NCI-H187 (cell line): Measurements from ENCODE around the gene GDI1.

Source experiments
- DNase-seq, 2 experiments: peaks; one replicate each; lab custom pipeline; 2025; lab: John Stamatoyannopoulos, UW

GDI1 gene

DNA sequence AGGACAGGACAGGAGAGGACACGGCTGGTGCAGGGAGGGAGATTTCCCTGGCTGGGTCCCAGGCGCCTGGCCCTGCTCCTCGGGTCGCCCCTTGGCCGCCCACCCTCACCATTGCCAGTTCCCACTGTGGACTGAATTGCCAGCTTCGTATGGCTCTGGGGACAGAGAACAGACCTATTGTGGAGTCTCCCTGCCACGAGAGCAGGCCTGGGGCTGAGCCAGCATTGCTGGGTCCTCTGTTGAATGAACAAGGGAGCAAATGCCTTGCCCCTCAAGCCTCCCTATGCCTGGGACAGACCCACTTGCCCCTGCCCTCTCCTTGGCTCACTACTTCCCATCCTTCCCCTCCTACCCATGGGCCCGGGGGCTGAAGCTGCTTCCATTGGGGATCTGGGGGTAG lies 25.4 kb downstream of the GDI1 start:
- DNase-seq: no peak

DNA sequence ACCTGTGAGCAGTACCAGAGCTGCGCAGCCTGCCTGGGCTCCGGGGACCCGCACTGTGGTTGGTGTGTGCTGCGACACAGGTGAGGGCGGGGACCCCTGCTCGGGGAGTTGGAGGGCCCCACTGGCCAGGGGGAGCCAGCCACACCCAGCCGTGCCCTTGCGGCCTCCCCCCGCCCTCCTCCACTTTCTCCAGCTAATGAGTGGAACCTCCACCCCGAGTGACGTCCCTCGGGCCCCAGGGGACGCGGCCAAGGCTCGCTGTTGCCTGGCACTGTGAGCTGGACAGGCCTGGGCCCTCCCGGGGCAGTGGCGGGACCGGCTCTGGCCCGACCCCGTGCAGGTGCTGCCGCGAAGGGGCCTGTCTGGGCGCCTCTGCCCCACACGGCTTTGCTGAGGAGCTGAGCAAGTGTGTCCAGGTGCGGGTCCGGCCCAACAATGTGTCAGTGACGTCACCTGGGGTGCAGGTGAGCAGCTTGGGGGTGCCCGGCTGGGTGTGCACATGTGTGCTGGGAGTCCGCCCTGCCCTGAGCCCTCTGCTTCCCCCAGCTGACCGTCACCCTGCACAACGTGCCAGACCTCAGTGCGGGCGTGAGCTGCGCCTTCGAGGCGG lies 26.8 kb downstream of the GDI1 start:
- DNase-seq: no peak

DNA sequence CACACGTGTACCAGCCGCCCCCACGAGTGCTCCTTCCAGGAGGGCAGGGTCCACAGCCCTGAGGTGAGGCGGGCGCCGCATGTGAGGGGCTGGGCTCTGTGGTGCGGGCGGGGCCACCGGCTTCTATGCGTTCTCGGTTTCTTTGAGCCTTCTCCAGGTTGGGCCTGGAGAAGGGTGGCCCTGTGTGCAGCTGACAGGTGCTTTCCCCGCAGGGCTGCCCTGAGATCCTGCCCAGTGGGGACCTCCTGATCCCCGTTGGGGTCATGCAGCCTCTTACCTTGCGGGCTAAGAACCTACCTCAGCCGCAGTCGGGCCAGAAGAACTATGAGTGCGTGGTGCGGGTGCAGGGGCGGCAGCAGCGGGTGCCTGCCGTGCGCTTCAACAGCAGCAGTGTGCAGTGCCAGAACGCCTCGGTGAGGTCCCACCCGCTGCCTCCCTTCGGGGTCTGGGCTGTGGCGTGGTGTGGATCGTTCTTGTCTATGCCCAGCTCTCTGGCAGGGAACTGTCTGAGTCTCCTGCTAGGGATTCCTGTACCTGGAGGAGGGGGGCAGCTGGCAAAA lies 27.9 kb downstream of the GDI1 start:
- no peak for DNase-seq

DNA sequence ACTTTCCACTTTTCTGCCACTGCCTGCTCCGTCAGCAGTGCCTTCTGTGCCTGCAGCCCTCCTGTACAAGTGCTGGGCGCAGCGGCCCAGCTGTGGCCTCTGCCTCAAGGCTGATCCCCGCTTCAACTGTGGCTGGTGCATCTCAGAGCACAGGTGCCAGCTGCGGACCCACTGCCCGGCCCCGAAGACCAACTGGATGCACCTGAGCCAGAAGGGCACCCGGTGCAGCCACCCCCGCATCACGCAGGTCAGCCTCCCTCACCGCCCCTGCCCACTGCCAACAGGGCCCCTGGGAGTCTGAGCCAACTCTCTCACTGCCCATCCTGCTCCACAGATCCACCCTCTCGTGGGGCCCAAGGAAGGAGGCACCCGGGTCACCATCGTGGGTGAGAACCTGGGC lies 28.6 kb downstream of the GDI1 start:
- DNase-seq: no peak

DNA sequence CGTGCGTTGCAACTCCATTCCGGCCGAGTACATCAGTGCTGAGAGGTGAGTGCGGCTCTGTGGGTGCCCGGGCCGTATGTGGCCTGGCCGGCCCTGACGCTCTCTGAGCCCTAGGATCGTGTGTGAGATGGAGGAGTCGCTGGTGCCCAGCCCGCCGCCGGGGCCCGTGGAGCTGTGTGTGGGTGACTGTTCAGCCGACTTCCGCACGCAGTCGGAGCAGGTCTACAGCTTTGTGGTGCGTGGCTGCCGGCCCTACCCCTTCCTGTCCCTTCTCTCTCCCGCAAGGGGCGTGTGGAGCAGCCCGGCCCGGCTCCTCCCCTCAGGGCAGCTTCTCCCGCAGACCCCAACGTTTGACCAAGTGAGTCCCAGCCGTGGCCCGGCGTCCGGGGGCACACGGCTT lies 29.1 kb downstream of the GDI1 start:
- DNase-seq: no peak

DNA sequence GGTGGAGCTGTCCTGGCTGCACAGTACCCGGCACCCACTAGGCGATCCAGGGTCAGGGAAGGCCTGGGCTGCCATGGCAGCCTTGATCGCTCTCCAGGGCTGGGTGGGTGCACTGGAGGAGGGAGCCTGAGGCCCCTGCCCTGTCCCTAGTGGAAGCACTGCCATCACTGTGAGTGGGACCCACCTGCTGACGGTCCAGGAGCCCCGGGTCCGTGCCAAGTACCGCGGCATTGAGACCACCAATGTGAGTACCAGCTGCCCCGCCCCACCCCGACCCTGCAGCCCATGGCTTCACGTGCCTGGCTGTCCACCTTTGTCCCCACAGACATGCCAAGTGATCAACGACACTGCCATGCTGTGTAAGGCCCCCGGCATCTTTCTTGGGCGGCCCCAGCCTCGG lies 30.0 kb downstream of the GDI1 start:
- no peak for DNase-seq

DNA sequence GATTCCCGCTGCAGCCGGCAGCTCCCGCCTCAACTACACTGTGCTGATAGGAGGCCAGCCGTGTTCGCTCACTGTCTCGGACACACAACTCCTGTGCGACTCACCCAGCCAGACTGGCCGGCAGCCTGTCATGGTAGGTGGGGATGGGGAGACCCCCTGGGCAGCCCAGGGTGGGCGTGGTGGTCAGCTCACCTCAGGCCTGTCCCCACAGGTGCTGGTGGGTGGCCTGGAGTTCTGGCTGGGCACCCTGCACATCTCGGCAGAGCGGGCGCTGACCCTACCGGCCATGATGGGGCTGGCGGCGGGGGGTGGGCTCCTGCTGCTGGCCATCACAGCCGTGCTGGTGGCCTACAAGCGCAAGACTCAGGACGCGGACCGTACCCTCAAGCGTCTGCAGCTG lies 30.6 kb downstream of the GDI1 start:
- no peak for DNase-seq

DNA sequence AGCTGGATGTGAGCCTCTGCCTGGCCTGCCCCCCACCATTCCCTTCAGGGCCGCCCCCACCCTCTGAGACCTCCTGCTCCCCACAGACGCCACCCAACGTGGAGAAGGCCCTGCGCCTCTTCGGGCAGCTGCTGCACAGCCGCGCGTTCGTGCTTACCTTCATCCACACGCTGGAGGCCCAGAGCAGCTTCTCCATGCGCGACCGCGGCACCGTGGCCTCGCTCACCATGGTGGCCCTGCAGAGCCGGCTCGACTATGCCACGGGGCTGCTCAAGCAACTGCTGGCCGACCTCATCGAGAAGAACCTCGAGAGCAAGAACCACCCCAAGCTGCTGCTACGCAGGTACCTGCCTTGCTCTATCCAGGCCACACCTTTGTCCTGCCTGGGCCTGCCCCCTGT lies 31.3 kb downstream of the GDI1 start:
- DNase-seq: no peak

DNA sequence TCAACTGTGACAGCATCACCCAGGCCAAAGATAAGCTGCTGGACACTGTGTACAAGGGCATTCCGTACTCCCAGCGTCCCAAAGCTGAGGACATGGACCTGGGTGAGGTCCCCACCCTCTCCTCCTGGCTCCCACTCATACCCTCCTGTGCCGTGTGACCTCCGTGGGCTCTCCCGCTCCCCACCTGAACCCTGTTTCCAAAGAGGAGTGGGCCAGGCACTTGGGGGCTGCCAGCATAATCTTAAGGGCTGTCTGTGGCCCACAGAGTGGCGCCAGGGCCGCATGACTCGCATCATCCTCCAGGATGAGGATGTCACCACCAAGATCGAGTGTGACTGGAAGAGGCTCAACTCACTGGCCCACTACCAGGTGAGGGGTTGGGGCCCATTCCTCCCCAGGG lies 32.2 kb downstream of the GDI1 start:
- no peak for DNase-seq

DNA sequence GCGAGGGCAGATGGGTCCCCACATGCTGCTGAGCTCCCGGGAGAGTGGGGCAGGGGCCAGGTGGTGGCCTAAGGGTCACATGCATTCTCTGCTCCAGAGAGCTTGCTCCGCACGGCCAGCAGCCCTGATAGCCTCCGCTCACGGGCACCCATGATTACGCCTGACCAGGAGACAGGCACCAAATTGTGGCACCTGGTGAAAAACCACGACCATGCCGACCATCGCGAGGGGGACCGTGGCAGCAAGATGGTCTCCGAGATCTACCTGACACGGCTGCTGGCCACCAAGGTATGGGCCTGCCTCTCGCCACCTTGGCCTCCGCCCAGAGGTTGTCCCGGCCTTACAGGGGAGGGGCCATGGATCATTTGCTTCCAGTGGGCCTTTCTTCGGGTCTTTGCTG lies 32.9 kb downstream of the GDI1 start:
- DNase-seq: no peak

DNA sequence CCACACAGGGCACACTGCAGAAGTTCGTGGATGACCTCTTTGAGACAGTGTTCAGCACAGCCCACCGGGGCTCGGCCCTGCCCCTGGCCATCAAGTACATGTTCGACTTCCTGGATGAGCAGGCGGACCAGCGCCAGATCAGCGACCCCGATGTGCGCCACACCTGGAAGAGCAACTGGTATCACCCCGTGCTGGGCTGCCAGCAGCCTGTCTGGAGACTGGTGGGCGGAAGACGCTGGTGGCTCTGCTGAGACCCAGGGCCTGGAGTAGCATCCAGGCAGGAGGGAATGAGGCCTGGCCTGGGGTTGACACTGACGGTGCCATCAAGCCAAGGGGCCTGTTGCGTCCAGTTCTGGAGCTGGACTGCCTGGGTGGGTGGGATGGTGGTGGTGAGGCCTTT lies 33.5 kb downstream of the GDI1 start:
- no peak for DNase-seq

DNA sequence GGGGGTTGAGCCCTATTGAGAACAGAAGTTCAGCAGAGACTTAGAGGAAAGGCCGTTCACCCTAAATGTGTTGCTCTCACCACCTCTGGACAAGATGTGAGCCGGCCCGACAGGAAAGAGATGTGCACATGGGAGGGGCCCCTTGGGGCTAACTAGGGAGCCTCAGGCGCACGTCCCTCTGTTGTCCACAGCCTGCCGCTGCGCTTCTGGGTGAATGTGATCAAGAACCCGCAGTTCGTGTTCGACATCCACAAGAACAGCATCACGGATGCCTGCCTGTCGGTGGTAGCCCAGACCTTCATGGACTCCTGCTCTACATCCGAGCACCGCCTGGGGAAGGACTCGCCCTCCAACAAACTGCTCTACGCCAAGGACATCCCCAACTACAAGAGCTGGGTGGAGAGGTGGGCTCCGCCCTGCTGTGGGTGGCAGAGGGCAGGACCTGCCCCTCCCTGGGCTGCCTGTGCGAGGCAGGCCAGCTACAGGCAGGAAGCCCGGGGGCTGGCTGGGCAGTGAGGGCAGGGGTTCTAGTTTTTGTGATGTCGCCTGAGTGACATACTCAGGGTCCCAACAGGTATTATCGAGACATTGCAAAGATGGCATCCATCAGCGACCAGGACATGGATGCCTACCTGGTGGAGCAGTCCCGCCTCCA lies 34.1 kb downstream of the GDI1 start:
- DNase-seq: no peak

DNA sequence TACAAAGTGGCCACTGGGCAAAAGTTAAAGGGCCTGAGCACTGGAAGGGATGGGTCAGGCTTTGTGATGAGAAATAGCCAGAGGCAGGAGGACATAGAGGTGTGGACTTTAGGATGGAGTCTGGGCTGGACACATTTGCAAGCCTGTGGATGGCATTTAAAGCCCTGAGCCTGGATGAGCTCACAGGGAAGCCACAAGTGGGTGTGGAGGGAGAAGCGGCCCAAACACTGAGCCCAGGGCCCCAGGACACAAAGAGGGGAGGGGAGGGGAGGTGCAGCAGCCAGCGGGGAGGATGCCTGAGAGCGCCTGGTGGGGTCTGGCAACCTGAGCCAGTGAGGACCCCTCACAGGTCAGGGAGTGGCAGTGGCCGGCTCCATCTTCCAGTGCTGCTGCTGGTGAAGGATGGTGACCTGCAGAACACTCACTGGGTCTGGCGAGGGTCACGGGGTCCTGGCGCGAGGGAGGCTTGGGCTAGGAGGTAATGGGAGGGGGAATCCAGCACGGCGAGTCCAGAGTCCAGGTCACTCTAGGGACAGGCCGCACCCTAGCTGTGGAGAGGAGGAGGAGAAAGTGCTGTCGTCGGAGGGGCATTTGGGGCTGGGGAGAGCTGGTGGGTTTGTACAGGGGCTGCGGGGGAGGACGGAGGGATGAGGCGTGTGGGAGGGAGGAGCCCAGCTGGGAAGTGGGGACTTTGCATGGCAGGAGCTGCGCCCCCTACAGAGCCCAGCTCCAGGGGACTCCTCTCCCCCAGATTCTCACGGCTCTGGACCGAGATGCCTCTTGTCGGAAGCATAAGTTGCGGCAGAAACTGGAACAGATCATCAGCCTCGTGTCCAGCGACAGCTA lies 35.1 kb downstream of the GDI1 start:
- no peak for DNase-seq

DNA sequence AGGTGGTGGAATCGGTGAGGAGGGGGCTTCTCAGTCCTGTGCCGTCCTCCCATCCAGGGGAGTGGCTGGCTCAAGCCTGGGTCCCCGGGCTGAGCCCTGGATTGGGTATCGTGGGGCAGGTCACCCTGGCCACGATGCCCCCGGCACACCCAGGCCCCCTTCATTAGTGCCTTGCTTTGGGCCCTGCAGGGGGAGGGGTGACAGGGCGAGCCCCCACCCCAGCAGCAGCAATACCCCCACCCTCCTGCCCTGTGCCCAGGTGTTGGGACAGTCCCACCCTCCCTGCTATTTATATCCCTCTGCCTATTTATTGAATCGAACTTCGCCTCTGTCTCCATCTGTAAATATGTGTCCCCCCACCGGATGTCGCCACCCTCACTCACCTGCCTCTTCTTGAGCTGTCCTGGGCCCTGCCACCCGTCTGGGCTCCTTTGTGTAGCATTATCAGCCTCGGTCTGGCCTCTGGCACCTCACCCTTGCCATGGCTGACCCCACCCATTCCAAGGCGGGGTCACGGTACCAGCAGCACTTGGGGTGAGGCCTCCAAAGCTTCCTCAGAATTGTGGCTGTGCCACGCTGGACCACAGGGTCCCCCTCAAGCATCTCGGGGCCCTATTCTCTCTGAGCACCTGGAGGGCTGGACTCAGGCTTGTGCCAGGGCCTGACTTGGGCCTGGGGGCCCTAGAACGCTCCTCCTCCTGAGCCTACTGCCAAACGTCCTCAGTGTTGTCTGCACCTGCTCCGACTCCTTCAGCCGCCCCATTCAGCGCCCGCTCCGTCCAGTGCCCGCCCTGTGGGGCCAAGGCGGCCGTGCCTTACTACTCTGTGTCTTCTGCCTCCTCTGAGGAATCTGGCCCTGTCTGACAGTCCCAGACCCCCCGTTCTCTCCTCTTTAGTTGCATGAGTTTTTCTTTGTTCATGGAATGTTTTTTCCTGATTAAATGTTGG lies 36.0 kb downstream of the GDI1 start:
- no peak for DNase-seq

DNA sequence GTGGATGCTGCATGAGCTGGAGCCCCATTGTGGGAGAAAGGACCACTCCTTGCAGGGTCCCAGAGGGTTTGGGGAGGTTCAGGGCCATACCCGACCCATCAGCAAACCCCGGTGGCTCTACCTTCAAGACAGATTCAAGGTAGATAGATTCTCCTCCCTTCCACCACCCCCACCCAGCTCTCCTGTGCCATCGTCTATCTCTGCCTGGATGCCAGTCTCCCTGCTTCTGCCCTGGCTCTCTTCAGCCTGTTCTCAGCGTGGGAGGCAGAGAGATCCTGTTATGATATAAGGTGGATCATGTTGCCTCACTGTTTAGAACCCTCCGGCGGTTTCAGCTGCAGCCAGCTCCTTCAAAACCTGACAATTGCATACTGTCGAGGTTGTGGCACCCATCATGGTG lies 36.7 kb downstream of the GDI1 start:
- DNase-seq: no peak

DNA sequence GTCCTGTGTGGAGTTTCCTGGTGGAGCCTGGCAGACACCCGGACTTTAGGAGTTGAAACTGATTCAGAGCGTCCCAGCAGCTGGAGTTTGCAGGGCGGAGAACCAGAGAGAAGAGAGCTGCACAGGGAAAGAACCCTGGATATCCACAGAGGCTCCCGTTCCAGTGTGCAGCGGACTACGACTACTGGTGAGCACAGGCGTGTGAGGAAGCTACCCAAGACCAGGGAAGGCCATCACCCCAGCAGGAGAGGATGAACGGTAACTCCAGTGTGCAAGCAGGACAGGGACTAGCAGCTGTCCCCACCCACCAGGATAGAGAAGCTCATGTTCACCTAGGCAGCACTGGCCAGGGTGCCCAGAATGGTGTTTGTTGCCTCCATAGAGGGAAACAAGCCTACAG lies 39.9 kb downstream of the GDI1 start:
- no peak for DNase-seq

DNA sequence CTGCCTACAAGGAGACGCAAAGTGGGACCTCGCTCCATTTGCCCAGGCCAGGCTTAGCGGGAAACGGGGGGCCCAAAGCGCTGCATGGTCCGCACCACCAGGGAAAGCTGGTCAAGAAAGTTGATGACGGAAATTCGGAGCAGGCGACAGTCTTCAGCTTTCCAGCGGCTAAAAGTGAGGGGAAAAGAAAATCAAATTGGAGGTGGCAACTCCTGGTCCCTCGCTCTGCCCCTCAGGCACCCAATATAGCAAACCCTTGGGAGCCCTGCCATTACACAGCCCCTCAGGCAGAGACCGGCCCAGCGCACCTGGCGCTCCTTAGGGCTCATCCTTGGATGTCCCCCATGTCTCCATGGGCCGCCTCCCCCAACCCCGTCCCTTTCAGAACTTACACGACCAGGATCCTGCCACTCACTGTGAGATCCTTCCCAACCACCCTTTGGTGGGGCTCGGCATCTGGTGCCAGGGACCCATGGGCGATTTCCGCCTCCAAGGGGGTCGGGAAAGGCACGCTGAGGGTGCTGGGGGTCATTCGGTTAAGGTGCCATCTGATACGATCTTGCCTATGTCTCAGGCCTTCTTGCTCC lies 41.0 kb downstream of the GDI1 start:
- no peak for DNase-seq

DNA sequence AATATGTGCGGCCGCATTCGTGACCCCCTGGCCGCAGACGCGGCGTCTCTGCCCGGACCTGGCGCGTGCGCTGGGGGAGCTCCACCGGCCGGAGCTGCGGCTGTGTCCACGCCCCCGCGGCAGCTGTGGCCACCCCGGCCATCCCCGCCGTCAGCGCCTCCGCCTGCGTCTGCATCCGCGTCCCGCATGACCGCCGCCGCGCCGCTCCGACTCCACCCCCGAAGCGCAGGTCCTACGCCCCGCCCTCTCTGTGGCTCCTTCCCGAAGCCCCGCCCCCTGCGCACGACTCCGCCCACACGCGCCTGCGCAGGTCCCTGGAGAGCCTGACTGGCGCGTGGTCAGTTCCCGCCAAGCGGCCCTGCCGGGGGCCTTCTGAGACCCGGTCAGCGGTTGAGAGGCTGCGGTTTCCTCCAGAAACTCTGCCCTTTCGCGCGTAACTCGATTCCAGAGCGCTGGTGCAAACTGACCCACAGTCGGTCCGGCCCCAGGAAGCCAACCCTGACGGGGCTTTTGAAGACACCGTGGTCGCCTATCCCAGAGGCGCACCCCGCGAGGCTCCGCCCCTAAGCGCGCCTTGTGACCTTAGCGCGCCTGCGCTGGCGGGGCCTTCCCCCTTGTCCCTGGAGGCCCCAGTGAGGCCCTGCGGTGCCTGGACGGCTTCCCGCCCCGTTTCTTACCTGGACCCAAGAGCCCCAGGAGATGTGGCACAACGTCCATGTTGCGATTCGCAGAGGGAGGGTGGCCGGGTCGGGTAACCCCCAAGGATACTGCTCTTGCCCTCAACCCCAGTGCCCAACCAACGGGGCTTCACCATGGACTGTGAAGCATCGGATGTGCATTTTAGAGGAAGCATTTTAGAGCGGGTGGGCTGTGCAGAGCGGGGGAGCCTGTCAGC lies 42.0 kb downstream of the GDI1 start, which contains the start of gene LAGE3:
LAGE3 (minus strand) TSS at position 554 of the 895 bp plus-strand sequence; CDS start at position 188, 366 bp downstream.
- peak; percentile 95 to 97 for DNase-seq

DNA sequence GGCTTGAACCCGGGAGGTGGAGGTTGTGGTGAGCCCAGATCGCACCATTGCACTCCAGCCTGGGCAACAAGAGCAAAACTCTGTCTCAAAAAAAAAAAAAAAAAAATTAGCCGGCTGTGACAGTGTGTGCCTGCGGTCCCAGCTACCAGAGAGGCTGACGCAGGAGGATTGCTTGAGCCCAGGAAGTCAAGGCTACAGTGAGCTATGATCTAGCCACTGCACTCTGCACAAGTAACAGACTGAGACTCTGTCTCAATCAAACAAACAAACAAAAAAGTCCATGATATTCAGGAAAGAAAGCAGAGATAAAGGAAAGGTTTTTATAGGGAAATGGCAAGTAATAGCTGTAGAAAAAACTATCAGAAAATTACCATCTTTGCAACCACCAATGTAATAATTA lies 44.2 kb downstream of the GDI1 start:
- no peak for DNase-seq

DNA sequence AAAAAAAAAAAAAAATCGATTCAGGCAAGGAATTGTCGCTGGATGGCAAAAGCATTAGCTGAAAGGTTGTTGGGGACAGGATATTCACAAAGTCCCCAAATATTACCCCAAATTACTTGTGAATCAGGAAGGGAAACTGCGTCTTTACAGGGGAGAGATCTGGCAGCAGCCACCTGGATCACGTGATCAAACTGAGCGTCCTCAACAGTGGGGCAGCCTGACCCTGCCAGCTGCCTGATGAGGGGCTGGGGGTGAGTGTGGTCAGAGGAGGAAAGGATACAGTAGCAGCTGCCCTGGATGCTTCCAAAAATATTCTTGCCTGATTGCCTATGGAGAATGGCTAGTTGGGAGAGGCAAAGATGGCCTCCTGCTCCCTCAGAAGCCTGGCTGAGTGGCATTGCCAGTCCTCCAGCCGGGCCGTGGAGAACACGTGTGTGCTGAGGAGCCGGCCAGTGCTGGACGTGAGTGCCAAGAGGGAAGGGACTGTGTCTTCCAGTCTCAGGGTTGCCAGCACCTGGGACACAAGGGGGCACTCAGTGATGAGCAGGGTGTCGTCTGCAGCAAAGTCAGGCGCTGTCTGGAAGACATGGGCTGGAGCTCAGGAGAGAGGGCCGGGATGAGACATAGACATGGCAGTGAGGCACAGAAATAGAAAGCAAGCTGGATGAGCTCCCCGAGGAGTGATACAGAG lies 45.1 kb downstream of the GDI1 start:
- peak in 1 of 2 experiments; percentile 22 for DNase-seq
